ENCODE measurements around the gene PRKAG2. TPM values are rescaled to one million over a fixed set of nuclear protein-coding genes. Genes with fewer than 3 reads are reported as not detected.

PRKAG2 gene
- total and polyA plus RNA-seq, 9 donors = 9.3 to 37.7 (median 22.6) TPM

DNA sequence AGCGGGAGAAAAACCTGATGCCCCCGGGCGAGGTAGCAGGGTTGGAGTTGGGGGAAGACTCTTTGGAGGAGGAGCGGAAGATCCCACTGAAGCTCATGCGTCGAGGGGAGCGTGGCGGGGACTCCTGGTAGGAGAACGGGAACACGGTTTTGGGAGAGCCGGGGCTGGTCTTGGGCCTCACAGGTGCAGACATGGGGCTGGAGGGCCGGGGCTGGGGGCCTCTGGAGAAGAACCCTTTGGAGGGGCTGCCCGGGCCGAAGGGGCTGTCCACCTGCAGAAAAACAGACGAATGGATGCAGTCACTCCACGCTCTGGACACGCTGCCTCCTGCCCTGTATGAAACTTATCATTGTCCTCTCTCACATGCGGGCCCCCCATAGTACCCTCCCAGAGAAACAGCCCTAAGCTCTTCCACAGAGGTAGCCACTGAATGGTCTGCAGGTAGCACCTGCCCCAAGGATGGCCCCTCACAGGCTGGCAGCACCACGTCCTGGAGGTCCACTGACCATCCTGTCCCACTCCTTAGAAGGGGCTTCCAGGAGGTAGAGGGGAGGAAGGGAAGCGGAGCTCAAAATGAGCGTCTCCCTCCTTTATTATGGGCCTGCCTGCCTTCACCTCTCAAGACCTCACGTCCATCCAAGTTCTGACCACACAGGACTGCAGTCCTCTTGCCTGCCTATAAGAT is 95.6 kb downstream of the PRKAG2 start:
- Histone ChIP-seq H3K27ac (no peak overlapping the region), H3K4me1 (ENCODE audit: insufficient read depth) (no peaks in the 10 kb centered on the region), H3K9me3 (no peaks in the 10 kb centered on the region), H3K4me3 (no peak overlapping the region), H3K36me3 (no peaks in the 10 kb centered on the region), H3K27me3 (no peaks in the 10 kb centered on the region)
- peak in 1 of 5 donors; percentile 16 for DNase-seq
- no peak for TF ChIP-seq EP300 (IDR thresholded peaks at IDR 0.05)
- TF ChIP-seq, protein P1, sequence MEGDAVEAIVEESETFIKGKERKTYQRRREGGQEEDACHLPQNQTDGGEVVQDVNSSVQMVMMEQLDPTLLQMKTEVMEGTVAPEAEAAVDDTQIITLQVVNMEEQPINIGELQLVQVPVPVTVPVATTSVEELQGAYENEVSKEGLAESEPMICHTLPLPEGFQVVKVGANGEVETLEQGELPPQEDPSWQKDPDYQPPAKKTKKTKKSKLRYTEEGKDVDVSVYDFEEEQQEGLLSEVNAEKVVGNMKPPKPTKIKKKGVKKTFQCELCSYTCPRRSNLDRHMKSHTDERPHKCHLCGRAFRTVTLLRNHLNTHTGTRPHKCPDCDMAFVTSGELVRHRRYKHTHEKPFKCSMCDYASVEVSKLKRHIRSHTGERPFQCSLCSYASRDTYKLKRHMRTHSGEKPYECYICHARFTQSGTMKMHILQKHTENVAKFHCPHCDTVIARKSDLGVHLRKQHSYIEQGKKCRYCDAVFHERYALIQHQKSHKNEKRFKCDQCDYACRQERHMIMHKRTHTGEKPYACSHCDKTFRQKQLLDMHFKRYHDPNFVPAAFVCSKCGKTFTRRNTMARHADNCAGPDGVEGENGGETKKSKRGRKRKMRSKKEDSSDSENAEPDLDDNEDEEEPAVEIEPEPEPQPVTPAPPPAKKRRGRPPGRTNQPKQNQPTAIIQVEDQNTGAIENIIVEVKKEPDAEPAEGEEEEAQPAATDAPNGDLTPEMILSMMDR (IDR thresholded peaks at IDR 0.05) = no peak
- no peak for TF ChIP-seq POLR2A (IDR thresholded peaks at IDR 0.05)
- 92 to 96% (median 94%) methylated on average over 22 of the region's 22 CpGs for WGBS, 3 donors
- intact Hi-C loops (cut with DNase I) = loop anchor here in 3 of 4 donors (5.0 to 10.0 kb wide), 5 partner anchors 86 to 1813 kb away; partner anchors contain the start of gene PRKAG2 (in 1 of the 3)

DNA sequence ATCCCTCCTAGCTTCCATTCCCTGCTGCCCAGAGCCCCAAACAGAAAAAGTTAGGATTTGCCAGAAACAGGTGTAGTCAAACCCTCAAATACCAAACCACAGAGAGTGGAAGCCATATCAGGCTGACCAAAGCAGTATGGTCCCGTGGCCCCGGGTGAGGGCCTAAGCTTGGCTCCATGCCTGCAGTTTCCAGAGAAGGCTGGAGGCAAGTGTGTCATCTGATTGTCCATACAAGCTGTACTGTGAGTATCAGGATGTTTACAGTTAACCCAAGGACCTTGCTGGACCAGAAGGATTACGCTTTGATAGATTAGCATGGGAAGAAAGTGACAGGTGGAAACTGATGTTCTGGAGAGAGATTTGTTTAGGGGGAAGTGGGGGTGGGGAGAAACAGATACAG is 96.3 kb downstream of the PRKAG2 start:
- TF ChIP-seq, protein P1 (IDR thresholded peaks at IDR 0.05) = no peak
- TF ChIP-seq EP300 (IDR thresholded peaks at IDR 0.05) (no peak), POLR2A (IDR thresholded peaks at IDR 0.05) (no peak)
- WGBS, 3 donors = 57 to 75% (median 73%) methylated on average over 3 of the region's 3 CpGs
- no peaks in the 10 kb centered on the region for H3K4me1 ChIP-seq (ENCODE audit: insufficient read depth)
- intact Hi-C loops (cut with DNase I) = loop anchor here in 3 of 4 donors (5.0 to 10.0 kb wide), 5 partner anchors 87 to 1814 kb away; partner anchors contain the start of gene PRKAG2 (in 1 of the 3)
- no peak overlapping the region for H3K4me3 ChIP-seq
- no peaks in the 10 kb centered on the region for H3K27me3 ChIP-seq
- H3K36me3 ChIP-seq = no peaks in the 10 kb centered on the region
- peak in 1 of 5 donors; percentile 10 for DNase-seq
- H3K27ac ChIP-seq = no peak overlapping the region
- H3K9me3 ChIP-seq = no peaks in the 10 kb centered on the region

DNA sequence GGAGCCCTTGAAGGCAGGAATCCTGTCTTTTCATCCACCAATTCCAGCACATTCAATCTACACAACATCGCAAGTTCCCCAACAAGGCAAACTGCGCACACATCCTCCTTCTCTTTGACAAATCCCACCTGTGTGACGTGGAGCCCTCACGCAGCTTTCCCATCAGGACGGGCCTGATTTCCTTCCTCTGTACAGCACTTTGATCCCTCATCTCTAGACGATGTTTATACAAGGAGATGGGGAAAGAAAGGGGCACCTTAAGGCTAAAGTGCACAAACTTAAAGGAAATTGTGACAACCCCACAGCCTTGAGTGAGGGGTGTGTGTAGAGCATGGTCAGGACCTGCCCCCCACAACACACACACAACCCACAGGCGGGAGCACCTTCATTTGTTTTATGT is 97.2 kb downstream of the PRKAG2 start:
- H3K27me3 ChIP-seq = no peaks in the 10 kb centered on the region
- no peaks in the 10 kb centered on the region for H3K4me1 ChIP-seq (ENCODE audit: insufficient read depth)
- no peak for DNase-seq
- no peak overlapping the region for H3K4me3 ChIP-seq
- TF ChIP-seq, protein P1 (IDR thresholded peaks at IDR 0.05) = no peak
- TF ChIP-seq EP300 (IDR thresholded peaks at IDR 0.05) = no peak
- no peak for TF ChIP-seq POLR2A (IDR thresholded peaks at IDR 0.05)
- intact Hi-C loops (cut with DNase I) = loop anchor here in 3 of 4 donors (5.0 to 10.0 kb wide), 5 partner anchors 88 to 1815 kb away; partner anchors contain the start of gene PRKAG2 (in 1 of the 3)
- WGBS, 3 donors = 87 to 94% (median 91%) methylated on average over 7 of the region's 7 CpGs
- no peaks in the 10 kb centered on the region for H3K9me3 ChIP-seq
- no peaks in the 10 kb centered on the region for H3K36me3 ChIP-seq
- no peak overlapping the region for H3K27ac ChIP-seq

DNA sequence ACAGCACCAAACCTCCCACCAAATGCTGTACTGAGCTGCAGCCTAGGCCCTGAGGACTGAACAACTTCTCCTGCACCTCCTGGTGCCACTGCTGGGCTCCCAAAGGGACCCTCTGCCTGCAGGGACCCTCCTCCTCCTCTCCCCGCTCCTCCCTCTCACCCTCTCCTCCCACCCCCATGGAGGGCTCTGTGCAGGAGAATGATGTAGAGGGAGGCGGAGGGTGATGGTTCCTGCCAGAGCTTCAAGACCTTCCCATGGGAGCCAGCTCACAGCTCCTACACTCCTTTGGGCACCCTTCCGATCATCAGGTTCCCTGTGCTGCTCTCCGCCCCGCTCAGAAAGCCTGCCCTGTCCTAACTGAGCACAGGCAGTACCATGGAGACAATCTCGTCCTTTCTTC is 97.7 kb downstream of the PRKAG2 start:
- intact Hi-C loops (cut with DNase I) = no loop called here
- H3K27me3 ChIP-seq = no peaks in the 10 kb centered on the region
- H3K27ac ChIP-seq = no peak overlapping the region
- 94 to 97% (median 96%) methylated on average over 6 of the region's 6 CpGs for WGBS, 3 donors
- no peaks in the 10 kb centered on the region for H3K4me1 ChIP-seq (ENCODE audit: insufficient read depth)
- H3K4me3 ChIP-seq = no peak overlapping the region
- no peaks in the 10 kb centered on the region for H3K9me3 ChIP-seq
- no peaks in the 10 kb centered on the region for H3K36me3 ChIP-seq
- peak in 1 of 5 donors; percentile 6 for DNase-seq
- TF ChIP-seq, protein P1 (IDR thresholded peaks at IDR 0.05) = no peak
- TF ChIP-seq POLR2A (IDR thresholded peaks at IDR 0.05) (no peak), EP300 (IDR thresholded peaks at IDR 0.05) (no peak)
